DOHH2 (cell line): ENCODE data around the gene PLPP7.

ENCODE experiments used
- H3F3A ChIP-seq: fragments of 200-600 bp; sonication (generic), shearing (Covaris generic); 2 replicates; pipeline ENCODE4 v1.6.0; 2016; ENCODE audit warnings: antibody characterized with exemption, mild to moderate bottlenecking; ENCODE audit not compliant: control insufficient read depth, insufficient read depth
- H3K27ac ChIP-seq: fragments of 200-600 bp; sonication (generic); 2 replicates; pipeline ENCODE4 v1.5.1; 2014; ENCODE audit warnings: low read depth, mild to moderate bottlenecking, low read length, moderate library complexity
- H3K27me3 ChIP-seq: fragments of 200-600 bp; sonication (generic); 2 replicates; pipeline ENCODE4 v1.6.1; 2014; ENCODE audit warnings: mild to moderate bottlenecking, low read length, mixed read lengths; ENCODE audit not compliant: control insufficient read depth
- H3K36me3 ChIP-seq: fragments of 200-600 bp; sonication (generic); 2 replicates; pipeline ENCODE4 v1.6.1; 2014; ENCODE audit warnings: mild to moderate bottlenecking, low read length, moderate library complexity, mixed read lengths; ENCODE audit not compliant: control insufficient read depth
- H3K4me1 ChIP-seq: fragments of 200-600 bp; sonication (generic); 2 replicates; pipeline ENCODE4 v1.6.1; 2014; ENCODE audit warnings: mild to moderate bottlenecking, low read length, mixed read lengths; ENCODE audit not compliant: control insufficient read depth
- H3K4me2 ChIP-seq: fragments of 200-600 bp; sonication (generic); 2 replicates; pipeline ENCODE4 v1.6.0; 2014; ENCODE audit warnings: mild to moderate bottlenecking, low read length, moderate library complexity
- H3K4me3 ChIP-seq: fragments of 200-600 bp; sonication (generic); 2 replicates; pipeline ENCODE4 v1.5.1; 2014; ENCODE audit warnings: mild to moderate bottlenecking, low read length, mixed read lengths
- H3K79me2 ChIP-seq: fragments of 200-600 bp; sonication (generic); 2 replicates; pipeline ENCODE4 v1.6.1; 2014; ENCODE audit warnings: mild to moderate bottlenecking, low read length, mixed read lengths; ENCODE audit not compliant: control insufficient read depth
- H3K9me2 ChIP-seq: fragments of 200-600 bp; sonication (generic); replicated peaks from 2 replicates; pipeline ENCODE4 v1.6.1; 2014; ENCODE audit warnings: mild to moderate bottlenecking, low read length, mixed read lengths; ENCODE audit not compliant: control insufficient read depth
- H3K9me3 ChIP-seq: fragments of 200-600 bp; sonication (generic); 2 replicates; pipeline ENCODE4 v1.6.1; 2014; ENCODE audit warnings: antibody characterized with exemption, low read length, mixed read lengths; ENCODE audit not compliant: control insufficient read depth, insufficient read depth
- H4K20me1 ChIP-seq: fragments of 200-600 bp; sonication (generic); 2 replicates; pipeline ENCODE4 v1.6.0; 2014; ENCODE audit warnings: low read depth, mild to moderate bottlenecking, antibody characterized with exemption, low read length, moderate library complexity; ENCODE audit not compliant: control insufficient read depth, insufficient read depth
- CTCF ChIP-seq: fragments of 200-600 bp; sonication (generic); IDR thresholded peaks from one replicate; pipeline ENCODE4 v1.5.1; 2014; ENCODE audit warnings: antibody characterized with exemption, mild to moderate bottlenecking, low read depth, low read length; ENCODE audit not compliant: poor library complexity, severe bottlenecking
- EZH2phosphoT487 ChIP-seq: fragments of 200-600 bp; sonication (generic); IDR thresholded peaks from 2 replicates; pipeline ENCODE4 v1.6.1; 2017; ENCODE audit warnings: borderline replicate concordance, mild to moderate bottlenecking, antibody characterized with exemption, low read length, moderate library complexity, mixed read lengths

Gene PLPP7

GRCh38 chr9:131277910-131278701 lies 11.4 kb upstream of the PLPP7 start:
- H3K9me2 ChIP-seq = no peaks in the 10 kb centered on the region
- peaks cover 21% of the 10 kb centered on the region for H3K4me1 ChIP-seq
- H3F3A ChIP-seq = peaks cover 3% of the 10 kb centered on the region
- no peaks in the 10 kb centered on the region for H3K27me3 ChIP-seq
- peaks cover 34% of the 10 kb centered on the region for H3K79me2 ChIP-seq
- peak overlapping the region; percentile 96 for H3K4me3 ChIP-seq
- H3K36me3 ChIP-seq = peaks cover 32% of the 10 kb centered on the region
- TF ChIP-seq CTCF (no peak), EZH2phosphoT487 (no peak)
- H3K9me3 ChIP-seq = no peaks in the 10 kb centered on the region
- H3K27ac ChIP-seq = no peak overlapping the region
- H4K20me1 ChIP-seq = no peaks in the 10 kb centered on the region
- H3K4me2 ChIP-seq = peak overlapping the region; percentile 67

- Histone ChIP-seq H3K9me3 (no peaks in the 10 kb centered on the region), H3K4me3 (peak overlapping the region; percentile 96; the same call in 1 of the 2 replicates), H3F3A (peaks cover 3% of the 10 kb centered on the region), H3K27me3 (no peaks in the 10 kb centered on the region), H3K79me2 (peaks cover 28% of the 10 kb centered on the region), H3K27ac (no peak overlapping the region), H3K36me3 (peaks cover 26% of the 10 kb centered on the region), H3K4me2 (peak overlapping the region; percentile 58), H3K9me2 (no peaks in the 10 kb centered on the region), H3K4me1 (peaks cover 15% of the 10 kb centered on the region), H4K20me1 (no peaks in the 10 kb centered on the region)
- no peak for TF ChIP-seq CTCF
- no peak for TF ChIP-seq EZH2phosphoT487
Measured at GRCh38 chr9:131278702-131279111, 10.8 kb upstream of the PLPP7 start.

GRCh38 chr9:131279196-131279862 lies 10.2 kb upstream of the PLPP7 start:
- peaks cover 20% of the 10 kb centered on the region for H3K36me3 ChIP-seq
- H3K27ac ChIP-seq = no peak overlapping the region
- TF ChIP-seq CTCF = no peak
- H3K9me2 ChIP-seq = no peaks in the 10 kb centered on the region
- H3K4me3 ChIP-seq = no peak overlapping the region
- peaks cover 11% of the 10 kb centered on the region for H3K4me1 ChIP-seq
- no peak overlapping the region for H3K4me2 ChIP-seq
- no peaks in the 10 kb centered on the region for H4K20me1 ChIP-seq
- no peaks in the 10 kb centered on the region for H3K9me3 ChIP-seq
- no peaks in the 10 kb centered on the region for H3K27me3 ChIP-seq
- peaks cover 3% of the 10 kb centered on the region for H3F3A ChIP-seq
- H3K79me2 ChIP-seq = peaks cover 22% of the 10 kb centered on the region
